ENCODE measurements around the gene COLGALT1. TPM values are rescaled to one million over a fixed set of nuclear protein-coding genes. Genes with fewer than 3 reads are reported as not detected.

COLGALT1 gene
- total and polyA plus RNA-seq, 2 of the 8 experiments (the other 6 are each of a cell fraction or from before 2014, with no cell fraction given) = 44.7 to 58.1 TPM

- no peak for TF ChIP-seq CTBP2 (IDR thresholded peaks at IDR 0.05; ENCODE audit: borderline replicate concordance, insufficient read depth, insufficient read length, low read length)
- TF ChIP-seq CHD2 (IDR thresholded peaks at IDR 0.05; ENCODE audit: low read length) = no peak
- TF ChIP-seq MAFK (IDR thresholded peaks at IDR 0.05; ENCODE audit: low read depth, low read length) = no peak
- no peak for TF ChIP-seq NRF1 (IDR thresholded peaks at IDR 0.05; ENCODE audit: low read depth, low read length)
- TF ChIP-seq ASH2L (IDR thresholded peaks at IDR 0.05; ENCODE audit: low read length) = no peak
- no peak for TF ChIP-seq EGR1 (IDR thresholded peaks at IDR 0.05; ENCODE audit: borderline replicate concordance, low read depth, low read length)
Measured at GRCh38 chr19:17548145-17548544, 7.3 kb upstream of the COLGALT1 start (continued).
